HCT116 (cell line): ENCODE measurements around the gene MOB2. TPM values are rescaled to one million over a fixed set of nuclear protein-coding genes. Genes with fewer than 3 reads are reported as not detected.
A peak's percentile ranks its signal among the peaks of the same experiment; 100 is the strongest.

ENCODE experiments used
- ATAC-seq: fragments of 200-7000 bp; cut with Tn5 transposase; 2 replicates; pipeline ENCODE4 v1.9.1; 2020; ENCODE audit warnings: mild to moderate bottlenecking, moderate library complexity
- BruUV-seq: library from RNA; stranded (reverse); fragments of 400-500 nt; replicated peaks from 2 replicates; lab custom pipeline; 2021; lab: Mats Ljungman, UMichigan
- CTCF ChIA-PET: fragments of 300-600 bp; sonication (Branson Sonifier 250); formaldehyde crosslinking; loops from one replicate; lab custom pipeline; 2021; ENCODE audit warnings: antibody characterized with exemption; lab: Charles Lee
- POLR2A ChIA-PET: fragments of 300-600, 350-600 bp; sonication (Branson Sonifier 250); formaldehyde crosslinking; loops from one replicate; lab custom pipeline; 2021; ENCODE audit warnings: antibody characterized with exemption; lab: Charles Lee
- RAD21 ChIA-PET, 2 experiments: fragments of 300-600 bp; sonication (Branson Sonifier 250); formaldehyde crosslinking; loops; one replicate each; lab custom pipeline; 2023; ENCODE audit warnings: low total read pairs in 2 of 2; ENCODE audit not compliant: uncharacterized antibody in 2 of 2, unreplicated experiment in 2 of 2, low non-redundant PET in 1 of 2; lab: Charles Lee
- DNase-seq: peaks from one replicate; pipeline ENCODE4 v3.0.0-alpha.2; 2010; ENCODE audit warnings: low read depth, low spot score
- H2AFZ ChIP-seq: fragments of 200-600 bp; shearing (Covaris generic), sonication (generic); 2 replicates; pipeline ENCODE4 v1.6.1; 2017; ENCODE audit warnings: low read depth, mixed run types, mixed read lengths, antibody characterized with exemption, low read length; ENCODE audit not compliant: poor library complexity, severe bottlenecking
- H3K27ac ChIP-seq: 2 replicates; pipeline ENCODE4 v1.5.1; 2012; ENCODE audit warnings: low read depth, low read length
- H3K27me3 ChIP-seq: fragments of 200-600 bp; sonication (generic); 2 replicates; pipeline ENCODE4 v1.6.1; 2016; ENCODE audit warnings: mixed run types, low read length, mixed read lengths; ENCODE audit not compliant: insufficient read depth
- H3K36me3 ChIP-seq, 2 experiments: fragments of 200-500 bp in 1 of 2; fragments of 200-600 bp in 1 of 2; sonication (Bioruptor generic) in 1 of 2; sonication (generic) in 1 of 2; 2 replicates each; pipeline versions ENCODE4 v1.5.1 to v1.6.1; 2014 to 2016; ENCODE audit warnings: low read length in 2 of 2, inconsistent platforms in 1 of 2, mixed read lengths in 1 of 2, mixed run types in 1 of 2; ENCODE audit not compliant: insufficient read depth in 2 of 2, control insufficient read depth in 1 of 2
- H3K4me1 ChIP-seq, 2 experiments: fragments of 200-600 bp in 1 of 2; sonication (generic) in 1 of 2; 2 replicates each; pipeline versions ENCODE4 v1.5.1 to v1.6.1; 2012 to 2017; ENCODE audit warnings: low read length in 2 of 2, inconsistent platforms in 1 of 2, mild to moderate bottlenecking in 1 of 2, mixed read lengths in 1 of 2, mixed run types in 1 of 2, moderate library complexity in 1 of 2; ENCODE audit not compliant: insufficient read depth in 2 of 2, control insufficient read depth in 1 of 2
- H3K4me2 ChIP-seq: fragments of 200-600 bp; sonication (generic); 2 replicates; pipeline ENCODE4 v1.6.1; 2017; ENCODE audit warnings: mixed run types, low read length, mixed read lengths
- H3K4me3 ChIP-seq, 2 experiments: fragments of 200-600 bp in 1 of 2; sonication (generic) in 1 of 2; replicated peaks in 1 of 2; 2 replicates each; pipeline ENCODE4 v1.5.1; 2011 to 2016; ENCODE audit warnings: low read length in 2 of 2, control low read depth in 1 of 2, low read depth in 1 of 2, mild to moderate bottlenecking in 1 of 2, mixed read lengths in 1 of 2, mixed run types in 1 of 2
- H3K79me2 ChIP-seq: fragments of 200-600 bp; sonication (generic); 2 replicates; pipeline ENCODE4 v1.6.1; 2017; ENCODE audit warnings: mild to moderate bottlenecking, mixed run types, low read length, moderate library complexity, mixed read lengths; ENCODE audit not compliant: insufficient read depth
- H3K9ac ChIP-seq: fragments of 200-600 bp; sonication (generic); 2 replicates; pipeline ENCODE4 v1.6.1; 2016; ENCODE audit warnings: low read length, mixed read lengths
- H3K9me2 ChIP-seq: fragments of 200-600 bp; sonication (generic), shearing (Covaris generic); 2 replicates; pipeline ENCODE4 v1.6.1; 2017; ENCODE audit warnings: mixed run types, mild to moderate bottlenecking, moderate library complexity; ENCODE audit not compliant: insufficient read depth
- H3K9me3 ChIP-seq, 2 experiments: fragments of 200-500 bp in 1 of 2; fragments of 200-600 bp in 1 of 2; sonication (Bioruptor generic) in 1 of 2; sonication (generic) in 1 of 2; 2 replicates each; pipeline ENCODE4 v1.6.1; 2014 to 2017; ENCODE audit warnings: low read length in 2 of 2, mixed read lengths in 2 of 2, inconsistent platforms in 1 of 2, low read depth in 1 of 2, mild to moderate bottlenecking in 1 of 2, mixed run types in 1 of 2, moderate library complexity in 1 of 2; ENCODE audit not compliant: control insufficient read depth in 1 of 2, insufficient read depth in 1 of 2
- H4K20me1 ChIP-seq: fragments of 200-600 bp; sonication (generic), shearing (Covaris generic); 2 replicates; pipeline ENCODE4 v1.6.1; 2017; ENCODE audit warnings: mixed run types, mild to moderate bottlenecking, moderate library complexity; ENCODE audit not compliant: insufficient read depth
- ELF1 ChIP-seq: IDR thresholded peaks from 2 replicates; pipeline ENCODE4 v1.6.1; 2012; ENCODE audit warnings: low read depth, borderline replicate concordance
- EZH2phosphoT487 ChIP-seq: fragments of 200-600 bp; IDR thresholded peaks from 2 replicates; pipeline ENCODE4 v1.6.1; 2018; ENCODE audit warnings: antibody characterized with exemption, borderline replicate concordance
- JUND ChIP-seq: IDR thresholded peaks from 2 replicates; pipeline ENCODE4 v1.6.1; 2012
- POLR2AphosphoS5 ChIP-seq: IDR thresholded peaks from 2 replicates; pipeline ENCODE4 v1.6.1; 2011; ENCODE audit warnings: mild to moderate bottlenecking, low read depth, low read length, moderate library complexity
- SIN3A ChIP-seq: IDR thresholded peaks from 2 replicates; pipeline ENCODE4 v1.6.1; 2012; ENCODE audit warnings: low read depth
- SRF ChIP-seq: IDR thresholded peaks from 2 replicates; pipeline ENCODE4 v1.6.1; 2012; ENCODE audit warnings: low read depth
- YY1 ChIP-seq: IDR thresholded peaks from 2 replicates; pipeline ENCODE4 v1.6.1; 2011; ENCODE audit warnings: low read length, low read depth, moderate library complexity, mild to moderate bottlenecking; ENCODE audit not compliant: insufficient replicate concordance; ENCODE audit errors: extremely low read depth
- ZFX ChIP-seq: fragments of 450-650 bp; IDR thresholded peaks from 2 replicates; pipeline ENCODE4 v1.6.1; 2017
- ZNF274 ChIP-seq: fragments of 200-500 bp; sonication (Bioruptor generic); IDR thresholded peaks from 2 replicates; pipeline ENCODE4 v1.6.1; 2014; ENCODE audit warnings: mild to moderate bottlenecking, low read depth, low read length, inconsistent platforms
- intact Hi-C: fragments of 100-400 bp; cut with micrococcal nuclease; formaldehyde crosslinking; loops from 2 replicates; pipeline ENCODE4 v1.10.0; 2022
- total RNA-seq: library from RNA; stranded (reverse); gene quantifications from one replicate; pipeline ENCODE4 v1.2.1, GENCODE V29; 2021; ENCODE audit not compliant: unreplicated experiment
- TF ChIP-seq, protein P1 (sequence below): IDR thresholded peaks from 2 replicates; pipeline ENCODE4 v1.6.1; 2012; ENCODE audit warnings: low read depth
- TF ChIP-seq, protein P2 (sequence below): IDR thresholded peaks from 2 replicates; pipeline ENCODE4 v1.6.1; 2012

The MOB2 gene
- total RNA-seq, 1 experiment from 2014 or later, result 25.7 TPM

DNA sequence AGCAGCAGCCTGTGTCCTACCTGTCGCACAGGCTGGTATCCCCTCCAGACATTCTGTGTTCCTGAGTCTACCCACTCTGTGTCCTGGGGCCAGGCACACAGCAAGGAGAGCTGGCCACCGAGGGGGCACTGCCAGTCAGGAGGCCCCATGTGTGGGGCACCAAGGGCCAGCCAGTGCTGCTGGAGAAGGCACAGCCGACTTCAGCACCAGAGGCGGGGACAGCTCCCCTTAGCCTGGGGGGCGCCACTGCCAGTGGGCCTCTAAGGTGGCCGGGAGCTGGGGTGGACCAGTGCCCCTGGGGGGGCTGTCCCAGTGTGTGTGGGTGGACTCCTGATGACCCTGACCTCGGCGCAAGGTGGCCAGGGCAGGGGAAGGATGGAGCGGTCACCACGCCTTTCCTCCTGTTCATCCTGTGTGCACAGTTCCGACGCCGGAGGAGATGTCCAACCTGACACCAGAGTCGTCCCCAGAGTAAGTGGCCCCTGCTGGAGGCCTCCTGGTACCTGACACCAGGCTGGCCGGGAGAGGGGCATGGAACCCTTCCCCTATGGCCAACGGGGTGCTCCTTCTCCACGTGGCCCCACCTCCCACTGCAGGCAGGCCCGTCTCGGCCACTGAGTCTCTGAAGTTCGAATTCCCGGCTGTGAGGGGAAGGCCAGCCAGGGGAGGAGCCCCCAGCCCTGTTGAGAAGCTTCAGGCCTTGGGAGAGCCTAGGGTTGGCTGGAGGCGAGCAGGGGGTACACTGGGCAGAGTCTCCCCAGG lies 35.4 kb downstream of the MOB2 start:
- Histone ChIP-seq H3K79me2 (no peaks in the 10 kb centered on the region), H3K4me2 (no peak overlapping the region), H2AFZ (no peak overlapping the region), H3K36me3 (no peaks in the 10 kb centered on the region), H3K27ac (no peak overlapping the region), H3K9me3 (no peaks in the 10 kb centered on the region), H3K27me3 (no peaks in the 10 kb centered on the region), H3K4me1 (no peaks in the 10 kb centered on the region), H3K4me3 (no peak overlapping the region), H3K9me2 (no peaks in the 10 kb centered on the region), H3K9ac (no peak overlapping the region), H4K20me1 (no peaks in the 10 kb centered on the region)
- ChIA-PET CTCF (no interaction called here), RAD21 (no interaction called here), POLR2A (no interaction called here)
- BruUV-seq, result no TSS peak
- intact Hi-C loops, result no loop called here
- TF ChIP-seq ZFX, result no peak
- no peak for TF ChIP-seq ELF1
- TF ChIP-seq SIN3A, result no peak
- TF ChIP-seq, protein P1, sequence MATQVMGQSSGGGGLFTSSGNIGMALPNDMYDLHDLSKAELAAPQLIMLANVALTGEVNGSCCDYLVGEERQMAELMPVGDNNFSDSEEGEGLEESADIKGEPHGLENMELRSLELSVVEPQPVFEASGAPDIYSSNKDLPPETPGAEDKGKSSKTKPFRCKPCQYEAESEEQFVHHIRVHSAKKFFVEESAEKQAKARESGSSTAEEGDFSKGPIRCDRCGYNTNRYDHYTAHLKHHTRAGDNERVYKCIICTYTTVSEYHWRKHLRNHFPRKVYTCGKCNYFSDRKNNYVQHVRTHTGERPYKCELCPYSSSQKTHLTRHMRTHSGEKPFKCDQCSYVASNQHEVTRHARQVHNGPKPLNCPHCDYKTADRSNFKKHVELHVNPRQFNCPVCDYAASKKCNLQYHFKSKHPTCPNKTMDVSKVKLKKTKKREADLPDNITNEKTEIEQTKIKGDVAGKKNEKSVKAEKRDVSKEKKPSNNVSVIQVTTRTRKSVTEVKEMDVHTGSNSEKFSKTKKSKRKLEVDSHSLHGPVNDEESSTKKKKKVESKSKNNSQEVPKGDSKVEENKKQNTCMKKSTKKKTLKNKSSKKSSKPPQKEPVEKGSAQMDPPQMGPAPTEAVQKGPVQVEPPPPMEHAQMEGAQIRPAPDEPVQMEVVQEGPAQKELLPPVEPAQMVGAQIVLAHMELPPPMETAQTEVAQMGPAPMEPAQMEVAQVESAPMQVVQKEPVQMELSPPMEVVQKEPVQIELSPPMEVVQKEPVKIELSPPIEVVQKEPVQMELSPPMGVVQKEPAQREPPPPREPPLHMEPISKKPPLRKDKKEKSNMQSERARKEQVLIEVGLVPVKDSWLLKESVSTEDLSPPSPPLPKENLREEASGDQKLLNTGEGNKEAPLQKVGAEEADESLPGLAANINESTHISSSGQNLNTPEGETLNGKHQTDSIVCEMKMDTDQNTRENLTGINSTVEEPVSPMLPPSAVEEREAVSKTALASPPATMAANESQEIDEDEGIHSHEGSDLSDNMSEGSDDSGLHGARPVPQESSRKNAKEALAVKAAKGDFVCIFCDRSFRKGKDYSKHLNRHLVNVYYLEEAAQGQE, result peak; percentile 67; the same call in 1 of the 2 replicates
- no peak for ATAC-seq
- DNase-seq, result no peak

DNA sequence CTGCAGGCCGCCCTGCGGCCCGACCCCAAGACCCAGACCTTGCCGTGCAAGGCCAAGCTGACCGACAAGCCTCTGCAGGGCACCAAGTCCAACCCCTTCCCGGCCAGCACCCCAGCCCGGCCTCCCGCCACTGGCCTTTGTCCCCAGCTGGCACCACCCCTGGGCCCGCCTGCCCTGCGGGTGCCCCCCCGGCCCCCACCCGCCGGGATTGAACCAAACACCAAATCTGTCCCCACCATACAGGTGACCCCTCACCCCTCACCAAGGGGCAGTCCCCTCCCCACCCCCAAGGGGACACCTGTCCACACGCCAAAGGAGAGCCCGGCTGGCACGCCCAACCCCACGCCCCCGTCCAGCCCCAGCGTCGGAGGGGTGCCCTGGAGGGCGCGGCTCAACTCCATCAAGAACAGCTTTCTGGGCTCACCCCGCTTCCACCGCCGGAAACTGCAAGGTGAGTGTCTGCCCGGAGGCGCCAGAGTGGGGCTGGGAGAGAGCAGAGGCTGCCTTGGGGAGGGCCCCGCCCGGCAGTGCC lies 36.2 kb downstream of the MOB2 start:
- Histone ChIP-seq H3K9me2 (no peaks in the 10 kb centered on the region), H3K9ac (no peak overlapping the region), H3K79me2 (no peaks in the 10 kb centered on the region), H3K4me2 (no peak overlapping the region), H3K27me3 (no peaks in the 10 kb centered on the region), H3K4me1 (no peaks in the 10 kb centered on the region), H4K20me1 (no peaks in the 10 kb centered on the region), H3K9me3 (no peaks in the 10 kb centered on the region), H3K27ac (no peak overlapping the region), H2AFZ (no peak overlapping the region), H3K36me3 (no peaks in the 10 kb centered on the region), H3K4me3 (no peak overlapping the region)
- POLR2A ChIA-PET, result no interaction called here
- TF ChIP-seq YY1 (no peak), EZH2phosphoT487 (no peak), ZNF274 (no peak), SRF (no peak), SIN3A (no peak), JUND (no peak), POLR2AphosphoS5 (no peak)
- TF ChIP-seq, protein P1, result no peak
- TF ChIP-seq, protein P2, sequence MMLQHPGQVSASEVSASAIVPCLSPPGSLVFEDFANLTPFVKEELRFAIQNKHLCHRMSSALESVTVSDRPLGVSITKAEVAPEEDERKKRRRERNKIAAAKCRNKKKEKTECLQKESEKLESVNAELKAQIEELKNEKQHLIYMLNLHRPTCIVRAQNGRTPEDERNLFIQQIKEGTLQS, result no peak
- intact Hi-C loops, result no loop called here
- BruUV-seq, result no TSS peak
- RAD21 ChIA-PET, result no interaction called here
- CTCF ChIA-PET, result no interaction called here
- DNase-seq, result no peak
- ATAC-seq, result no peak
